K562 (cell line): ENCODE data around the gene KDELR3. TPM values are rescaled to one million over a fixed set of nuclear protein-coding genes. Genes with fewer than 3 reads are reported as not detected.
A peak's percentile ranks its signal among the peaks of the same experiment; 100 is the strongest.

Source experiments
- BCLAF1 ChIP-seq, 2 experiments: fragments of 450-650 bp in 1 of 2; IDR thresholded peaks; 2 replicates each; pipeline ENCODE4 v1.6.1; 2011 to 2017; ENCODE audit warnings: low read depth in 2 of 2, antibody characterized with exemption in 1 of 2, borderline replicate concordance in 1 of 2, low read length in 1 of 2, mild to moderate bottlenecking in 1 of 2, mixed read lengths in 1 of 2; ENCODE audit not compliant: control insufficient read depth in 1 of 2
- CAMTA2 ChIP-seq: fragments of 250-450 bp; sonication (Bioruptor Pico); conservative IDR thresholded peaks from 2 replicates; pipeline ENCODE4 v1.5.1; 2022
- DPF2 ChIP-seq: fragments of 450-650 bp; IDR thresholded peaks from 2 replicates; pipeline ENCODE4 v1.6.1; 2016
- ETV5 ChIP-seq: sonication (generic); formaldehyde crosslinking; IDR thresholded peaks from 2 replicates; pipeline ENCODE4 v1.4.0; 2020; ENCODE audit warnings: low read depth, mild to moderate bottlenecking, missing genetic modification reagents
- ETV6 ChIP-seq, 3 experiments: fragments of 150-350 bp in 1 of 3; sonication (generic) in 1 of 3; formaldehyde crosslinking in 1 of 3; IDR thresholded peaks; 2 replicates each; pipeline versions ENCODE4 v1.6.1 to v1.8.0; 2014 to 2022; ENCODE audit warnings: borderline replicate concordance in 2 of 3, low read depth in 2 of 3, antibody characterized with exemption in 1 of 3, low read length in 1 of 3, mild to moderate bottlenecking in 1 of 3, missing genetic modification reagents in 1 of 3
- GABPB1 ChIP-seq: sonication (generic); formaldehyde crosslinking; IDR thresholded peaks from 2 replicates; pipeline ENCODE4 v1.8.0; 2022; ENCODE audit warnings: mild to moderate bottlenecking, missing genetic modification reagents
- GATA2 ChIP-seq: sonication (generic); formaldehyde crosslinking; IDR thresholded peaks from 2 replicates; pipeline ENCODE4 v1.4.0; 2020; ENCODE audit warnings: mild to moderate bottlenecking, missing genetic modification reagents
- GATAD2A ChIP-seq: fragments of 450-650 bp; IDR thresholded peaks from 2 replicates; pipeline ENCODE4 v1.6.1; 2017
- MCM7 ChIP-seq, 2 experiments: fragments of 450-650 bp; IDR thresholded peaks; 2 replicates each; pipeline ENCODE4 v1.6.1; 2016 to 2018
- NCOA1 ChIP-seq: fragments of 450-650 bp; IDR thresholded peaks from 2 replicates; pipeline ENCODE4 v1.6.1; 2016; ENCODE audit warnings: low read depth
- NEUROD1 ChIP-seq: fragments of 150-350 bp; IDR thresholded peaks from 2 replicates; pipeline ENCODE4 v1.6.1; 2014; ENCODE audit warnings: borderline replicate concordance, low read length, low read depth; ENCODE audit not compliant: partially characterized antibody
- NUFIP1 ChIP-seq: fragments of 450-650 bp; IDR thresholded peaks from 2 replicates; pipeline ENCODE4 v1.6.1; 2018; ENCODE audit not compliant: partially characterized antibody
- POLR2G ChIP-seq: fragments of 200-400 bp; formaldehyde crosslinking; IDR thresholded peaks from 2 replicates; pipeline ENCODE4 v1.6.1; 2017; ENCODE audit warnings: low read depth, mild to moderate bottlenecking, antibody characterized with exemption, low read length, moderate library complexity
- RAD21 ChIP-seq, 2 experiments: fragments of 250-450 bp in 1 of 2; fragments of 450-650 bp in 1 of 2; sonication (Bioruptor Pico) in 1 of 2; formaldehyde crosslinking in 1 of 2; IDR thresholded peaks in 1 of 2; conservative IDR thresholded peaks in 1 of 2; 2 replicates each; pipeline versions ENCODE4 v1.4.0 to v1.8.0; 2020 to 2022; ENCODE audit warnings: mild to moderate bottlenecking in 2 of 2, moderate library complexity in 1 of 2
- SPI1 ChIP-seq: IDR thresholded peaks from 2 replicates; pipeline ENCODE4 v1.6.1; 2011; ENCODE audit warnings: low read depth, low read length, control low read depth, borderline replicate concordance
- TAF1 ChIP-seq: IDR thresholded peaks from 2 replicates; pipeline ENCODE4 v1.6.1; 2011; ENCODE audit warnings: mild to moderate bottlenecking, low read length, moderate library complexity; ENCODE audit not compliant: insufficient read depth, control insufficient read depth, severe bottlenecking; ENCODE audit errors: extremely low read depth
- WHSC1 ChIP-seq: IDR thresholded peaks from one replicate; pipeline ENCODE4 v1.6.1; 2012; ENCODE audit warnings: low read length, control low read depth, inconsistent platforms
- ZBTB17 ChIP-seq: fragments of 450-650 bp; formaldehyde crosslinking; IDR thresholded peaks from 2 replicates; pipeline ENCODE4 v1.4.0; 2020; ENCODE audit warnings: mild to moderate bottlenecking
- ZFP91 ChIP-seq: sonication (generic); formaldehyde crosslinking; IDR thresholded peaks from 2 replicates; pipeline ENCODE4 v1.8.0; 2022; ENCODE audit warnings: mild to moderate bottlenecking, missing genetic modification reagents
- ZNF232 ChIP-seq: sonication (generic); formaldehyde crosslinking; IDR thresholded peaks from 2 replicates; pipeline ENCODE4 v1.8.0; 2022; ENCODE audit warnings: mild to moderate bottlenecking, missing genetic modification reagents
- polyA plus RNA-seq, 8 experiments: library from polyadenylated mRNA; depleted of rRNA in 4 of 8; stranded (reverse) in 5 of 8; unstranded in 3 of 8; fragments of >200 nt; fragmentation: Nextera tagmentation in 2 of 8; fragmentation: Illumina TruSeq in 1 of 8; extraction: Ambion mirVana in 2 of 8; extraction: Trizol in 1 of 8; gene quantifications; 2 replicates each; pipeline versions ENCODE4 v1.2.1 to v1.2.3, GENCODE V29; 2011 to 2014; ENCODE audit warnings: inconsistent platforms in 1 of 8, missing spikeins in 1 of 8
- total RNA-seq, 7 experiments: library from RNA; depleted of rRNA in 6 of 7; stranded (reverse); fragments of >200 nt in 6 of 7; fragmentation: Illumina TruSeq in 2 of 7; extraction: Trizol in 2 of 7; gene quantifications; 2 replicates each; pipeline versions ENCODE4 v1.2.1 to v1.2.3, GENCODE V29; 2011 to 2021; ENCODE audit warnings: low replicate concordance in 1 of 7
- TF ChIP-seq, protein P1 (sequence below): fragments of 450-650 bp; IDR thresholded peaks from 2 replicates; pipeline ENCODE4 v1.6.1; 2016; ENCODE audit warnings: borderline replicate concordance

The KDELR3 gene
- total and polyA plus RNA-seq, 9 of the 15 experiments (the other 6 are each of a cell fraction or from before 2014, with no cell fraction given): 7.1 to 44.8 (median 9.6) TPM

GRCh38 chr22:38506118-38506962 lies 38.4 kb downstream of the KDELR3 start, which contains the start of gene DDX17 (continued):
- TF ChIP-seq, protein P1, sequence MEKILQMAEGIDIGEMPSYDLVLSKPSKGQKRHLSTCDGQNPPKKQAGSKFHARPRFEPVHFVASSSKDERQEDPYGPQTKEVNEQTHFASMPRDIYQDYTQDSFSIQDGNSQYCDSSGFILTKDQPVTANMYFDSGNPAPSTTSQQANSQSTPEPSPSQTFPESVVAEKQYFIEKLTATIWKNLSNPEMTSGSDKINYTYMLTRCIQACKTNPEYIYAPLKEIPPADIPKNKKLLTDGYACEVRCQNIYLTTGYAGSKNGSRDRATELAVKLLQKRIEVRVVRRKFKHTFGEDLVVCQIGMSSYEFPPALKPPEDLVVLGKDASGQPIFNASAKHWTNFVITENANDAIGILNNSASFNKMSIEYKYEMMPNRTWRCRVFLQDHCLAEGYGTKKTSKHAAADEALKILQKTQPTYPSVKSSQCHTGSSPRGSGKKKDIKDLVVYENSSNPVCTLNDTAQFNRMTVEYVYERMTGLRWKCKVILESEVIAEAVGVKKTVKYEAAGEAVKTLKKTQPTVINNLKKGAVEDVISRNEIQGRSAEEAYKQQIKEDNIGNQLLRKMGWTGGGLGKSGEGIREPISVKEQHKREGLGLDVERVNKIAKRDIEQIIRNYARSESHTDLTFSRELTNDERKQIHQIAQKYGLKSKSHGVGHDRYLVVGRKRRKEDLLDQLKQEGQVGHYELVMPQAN: no peak
- no peak for TF ChIP-seq ZFP91
- no peak for TF ChIP-seq RAD21 (CRISPR knock-in tag; conservative IDR thresholded peaks at IDR 0.05 in 1 of 2, IDR thresholded peaks at IDR 0.05 in 1 of 2)
- TF ChIP-seq NEUROD1: no peak
- TF ChIP-seq GATA2 (CRISPR knock-in tag): peak; percentile 44; the same call in 1 of the 2 replicates
- TF ChIP-seq NUFIP1: no peak
- no peak for TF ChIP-seq ETV5
- TF ChIP-seq GATAD2A: no peak
- no peak for TF ChIP-seq MCM7 (IDR thresholded peaks at IDR 0.05)
- TF ChIP-seq DPF2: peak; percentile 22; the same call in 1 of the 2 replicates
- TF ChIP-seq NCOA1: no peak
- no peak for TF ChIP-seq CAMTA2 (CRISPR knock-in tag)
- no peak for TF ChIP-seq WHSC1
- TF ChIP-seq POLR2G: peak; percentile 87
- TF ChIP-seq ETV6 (IDR thresholded peaks at IDR 0.05; ENCODE audit: borderline replicate concordance in 1 of 2, low read depth in 2 of 2, low read length in 1 of 2): no peak
- TF ChIP-seq ETV6 (CRISPR knock-in tag; IDR thresholded peaks at IDR 0.05; ENCODE audit: borderline replicate concordance): no peak
- TF ChIP-seq ZNF232: no peak
- TF ChIP-seq GABPB1 (CRISPR knock-in tag): peak; percentile 13; the same call in 1 of the 2 replicates
- TF ChIP-seq ZBTB17 (CRISPR knock-in tag): peak; percentile 75
- TF ChIP-seq TAF1: peak; percentile 63
- TF ChIP-seq BCLAF1 (IDR thresholded peaks at IDR 0.05; ENCODE audit: borderline replicate concordance in 1 of 2, control insufficient read depth in 1 of 2, low read depth in 2 of 2, low read length in 1 of 2): no peak
- peak; percentile 70 for TF ChIP-seq SPI1
